Nephron (organoid): Measurements from ENCODE around the gene ZMIZ1.

Source experiments
- H3K27ac Mint-ChIP-seq, 3 experiments: 2 replicates each; pipeline ENCODE4 v1.8.0; 2020; ENCODE audit warnings: mixed read lengths in 3 of 3, mild to moderate bottlenecking in 2 of 3, moderate library complexity in 1 of 3
- H3K27me3 Mint-ChIP-seq: 2 replicates; pipeline ENCODE4 v1.8.0; 2021; ENCODE audit warnings: low read depth, mild to moderate bottlenecking, moderate library complexity, mixed read lengths
- H3K36me3 Mint-ChIP-seq: 2 replicates; pipeline ENCODE4 v1.8.0; 2020; ENCODE audit warnings: low read depth, mixed read lengths
- H3K4me1 Mint-ChIP-seq: 2 replicates; pipeline ENCODE4 v1.8.0; 2020; ENCODE audit warnings: mixed read lengths
- H3K4me3 Mint-ChIP-seq, 3 experiments: 2 replicates each; pipeline ENCODE4 v1.8.0; 2020; ENCODE audit warnings: mild to moderate bottlenecking in 3 of 3, mixed read lengths in 3 of 3, moderate library complexity in 2 of 3
- H3K9me3 Mint-ChIP-seq: 2 replicates; pipeline ENCODE4 v1.8.0; 2020; ENCODE audit warnings: mixed read lengths
- TF ChIP-seq, protein P1 (sequence below), 3 experiments: fragments of 200-600 bp; sonication (generic); IDR thresholded peaks; one replicate each; pipeline ENCODE4 v1.5.0; 2021; ENCODE audit warnings: antibody characterized with exemption in 3 of 3; ENCODE audit not compliant: unreplicated experiment in 3 of 3

Gene ZMIZ1

DNA sequence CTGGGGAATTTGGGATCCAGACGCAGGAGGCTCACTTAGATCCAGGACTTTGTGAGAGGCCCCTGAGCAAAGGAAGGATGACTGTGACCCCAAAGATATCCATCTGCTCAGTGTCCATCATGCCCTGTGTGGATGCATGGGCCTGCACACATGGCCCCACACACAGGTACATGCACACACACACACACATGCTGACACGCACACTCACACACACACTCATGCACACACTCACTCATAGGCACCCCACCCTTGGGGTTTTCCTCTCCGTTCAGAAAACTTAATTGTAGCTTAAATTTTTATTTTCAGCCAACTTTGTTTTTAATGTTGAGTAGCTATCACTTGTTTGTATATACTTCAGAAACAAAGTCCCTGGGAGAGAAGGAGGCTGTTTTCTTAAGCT is 184.9 kb downstream of the ZMIZ1 start:
- H3K4me1 Mint-ChIP-seq: peaks cover 17% of the 10 kb centered on the region
- TF ChIP-seq, protein P1, sequence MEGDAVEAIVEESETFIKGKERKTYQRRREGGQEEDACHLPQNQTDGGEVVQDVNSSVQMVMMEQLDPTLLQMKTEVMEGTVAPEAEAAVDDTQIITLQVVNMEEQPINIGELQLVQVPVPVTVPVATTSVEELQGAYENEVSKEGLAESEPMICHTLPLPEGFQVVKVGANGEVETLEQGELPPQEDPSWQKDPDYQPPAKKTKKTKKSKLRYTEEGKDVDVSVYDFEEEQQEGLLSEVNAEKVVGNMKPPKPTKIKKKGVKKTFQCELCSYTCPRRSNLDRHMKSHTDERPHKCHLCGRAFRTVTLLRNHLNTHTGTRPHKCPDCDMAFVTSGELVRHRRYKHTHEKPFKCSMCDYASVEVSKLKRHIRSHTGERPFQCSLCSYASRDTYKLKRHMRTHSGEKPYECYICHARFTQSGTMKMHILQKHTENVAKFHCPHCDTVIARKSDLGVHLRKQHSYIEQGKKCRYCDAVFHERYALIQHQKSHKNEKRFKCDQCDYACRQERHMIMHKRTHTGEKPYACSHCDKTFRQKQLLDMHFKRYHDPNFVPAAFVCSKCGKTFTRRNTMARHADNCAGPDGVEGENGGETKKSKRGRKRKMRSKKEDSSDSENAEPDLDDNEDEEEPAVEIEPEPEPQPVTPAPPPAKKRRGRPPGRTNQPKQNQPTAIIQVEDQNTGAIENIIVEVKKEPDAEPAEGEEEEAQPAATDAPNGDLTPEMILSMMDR (IDR thresholded peaks at IDR 0.05; ENCODE audit: unreplicated experiment in 3 of 3): no peak
- H3K27me3 Mint-ChIP-seq: peaks cover 4% of the 10 kb centered on the region
- no peaks in the 10 kb centered on the region for H3K9me3 Mint-ChIP-seq
- H3K4me3 Mint-ChIP-seq: no peak overlapping the region
- H3K36me3 Mint-ChIP-seq: peaks cover 20% of the 10 kb centered on the region
- H3K27ac Mint-ChIP-seq: peak overlapping the region in 1 of 3 experiments; percentile 16

DNA sequence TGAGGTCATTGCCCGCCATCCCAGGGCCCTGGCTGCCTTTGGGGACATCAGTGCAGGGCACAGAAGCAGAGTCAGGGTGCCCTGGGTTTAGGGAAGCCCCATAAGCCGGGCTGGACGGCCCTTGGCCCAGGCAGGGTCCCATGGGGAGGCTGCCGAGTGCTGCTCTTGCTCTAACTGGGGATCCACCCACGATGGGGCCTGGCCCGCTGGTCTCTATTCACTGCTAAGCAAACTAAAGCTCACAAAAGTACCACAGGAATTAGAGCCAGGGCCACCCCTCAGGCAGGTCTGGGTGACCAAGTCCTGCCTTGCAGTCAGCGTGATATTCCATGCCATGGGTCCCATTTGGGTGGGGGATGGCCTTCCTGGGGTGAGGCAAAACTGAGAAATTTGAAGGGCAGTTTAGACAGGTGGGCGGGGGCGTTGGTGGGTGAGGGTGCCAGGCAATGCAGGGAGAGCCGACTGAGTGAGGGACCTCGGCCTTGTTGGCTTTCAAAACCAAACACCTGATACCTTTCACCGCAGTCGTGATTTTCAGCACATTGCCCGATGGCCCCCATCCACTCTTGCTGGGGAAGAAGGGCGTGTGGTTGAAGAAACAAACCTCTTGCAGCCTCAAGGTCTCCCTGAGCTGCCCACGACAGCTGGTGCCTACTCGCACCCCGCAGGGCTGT is 185.7 kb downstream of the ZMIZ1 start:
- H3K4me3 Mint-ChIP-seq: no peak overlapping the region
- H3K9me3 Mint-ChIP-seq: no peaks in the 10 kb centered on the region
- H3K27me3 Mint-ChIP-seq: peaks cover 4% of the 10 kb centered on the region
- H3K4me1 Mint-ChIP-seq: peaks cover 24% of the 10 kb centered on the region
- no peak overlapping the region for H3K27ac Mint-ChIP-seq
- TF ChIP-seq, protein P1 (IDR thresholded peaks at IDR 0.05; ENCODE audit: unreplicated experiment in 3 of 3): no peak
- peaks cover 23% of the 10 kb centered on the region for H3K36me3 Mint-ChIP-seq

DNA sequence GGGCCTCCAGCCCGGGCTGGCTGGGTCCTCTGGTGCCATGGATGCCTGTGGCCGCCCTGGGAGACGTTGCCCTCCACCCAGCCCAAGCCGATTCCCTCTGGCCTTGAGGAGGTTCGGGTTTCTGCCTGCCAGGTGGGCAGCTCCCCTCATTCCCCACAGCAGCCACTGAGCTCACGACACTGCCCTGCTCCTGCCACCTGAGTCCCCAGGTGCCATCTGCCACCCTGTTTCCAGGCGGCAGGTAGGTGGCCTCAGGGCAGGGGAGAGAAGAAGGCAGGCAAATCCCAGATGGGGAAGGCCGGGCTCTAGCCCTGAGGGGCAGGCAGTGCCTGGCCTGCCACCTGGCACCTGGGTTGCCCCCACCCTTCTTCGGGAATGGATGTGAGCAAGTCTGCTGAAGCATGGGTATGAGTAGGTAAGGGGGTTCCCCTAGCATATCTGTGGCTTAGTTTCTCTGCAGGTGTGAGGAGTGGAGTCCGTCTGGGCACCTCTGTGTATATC is 186.3 kb downstream of the ZMIZ1 start:
- TF ChIP-seq, protein P1 (IDR thresholded peaks at IDR 0.05; ENCODE audit: unreplicated experiment in 3 of 3): no peak
- H3K4me1 Mint-ChIP-seq: peaks cover 30% of the 10 kb centered on the region
- no peak overlapping the region for H3K27ac Mint-ChIP-seq
- H3K9me3 Mint-ChIP-seq: no peaks in the 10 kb centered on the region
- peaks cover 24% of the 10 kb centered on the region for H3K36me3 Mint-ChIP-seq
- H3K4me3 Mint-ChIP-seq: no peak overlapping the region
- peaks cover 4% of the 10 kb centered on the region for H3K27me3 Mint-ChIP-seq

DNA sequence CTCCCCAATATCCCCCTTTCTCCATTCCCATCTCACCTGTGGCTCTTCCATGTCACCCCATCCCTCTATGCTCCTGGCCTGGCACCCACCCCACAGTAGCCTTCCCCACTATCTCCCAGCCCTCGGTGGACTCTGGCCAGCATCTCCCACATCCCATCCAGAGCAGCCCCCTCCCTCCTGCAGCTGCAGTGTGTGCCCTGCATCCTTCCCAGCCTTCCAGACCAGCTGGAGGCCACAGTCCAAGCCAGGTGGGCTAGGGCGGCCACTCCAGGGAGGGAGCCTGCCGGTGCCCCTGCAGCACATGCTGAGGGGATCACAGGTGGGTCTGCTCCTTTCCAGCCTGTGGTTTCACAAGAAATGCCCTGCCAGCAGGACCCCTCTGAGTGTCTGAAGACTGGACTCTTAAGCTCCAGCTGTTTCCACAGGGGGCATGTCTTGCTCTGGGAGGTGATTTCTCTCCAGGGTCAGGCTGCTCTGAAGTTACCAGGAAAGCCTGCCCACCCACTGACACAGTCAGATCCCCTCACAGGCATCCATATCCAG is 187.6 kb downstream of the ZMIZ1 start:
- TF ChIP-seq, protein P1 (IDR thresholded peaks at IDR 0.05; ENCODE audit: unreplicated experiment in 3 of 3): no peak
- H3K27ac Mint-ChIP-seq: no peak overlapping the region
- H3K36me3 Mint-ChIP-seq: peaks cover 24% of the 10 kb centered on the region
- no peak overlapping the region for H3K4me3 Mint-ChIP-seq
- H3K9me3 Mint-ChIP-seq: no peaks in the 10 kb centered on the region
- peaks cover 43% of the 10 kb centered on the region for H3K4me1 Mint-ChIP-seq
- H3K27me3 Mint-ChIP-seq: peaks cover 4% of the 10 kb centered on the region

DNA sequence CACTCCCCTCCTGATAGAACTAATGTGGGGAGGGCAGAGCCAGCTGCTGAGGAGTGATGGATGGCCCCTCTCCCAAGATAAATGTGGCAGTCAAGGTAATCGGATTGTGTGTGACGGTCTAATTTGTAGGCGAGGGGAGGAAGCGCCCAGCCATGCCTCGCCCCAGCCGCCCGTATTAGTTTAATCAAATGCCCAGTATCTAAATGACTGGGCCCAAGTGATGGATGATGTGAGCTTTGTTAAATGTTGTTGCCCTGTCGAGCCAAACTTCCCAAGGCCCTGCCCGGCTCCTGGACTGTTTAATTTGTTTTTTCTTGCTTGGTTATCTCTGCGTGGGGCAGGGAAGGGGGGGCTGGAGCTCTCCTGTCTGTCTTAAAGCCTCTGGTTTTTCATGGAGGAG is 190.1 kb downstream of the ZMIZ1 start:
- Mint-ChIP-seq H3K9me3 (no peaks in the 10 kb centered on the region), H3K36me3 (peaks cover 22% of the 10 kb centered on the region), H3K4me3 (no peak overlapping the region), H3K27ac (peak overlapping the region in 1 of 3 experiments; percentile 34), H3K27me3 (no peaks in the 10 kb centered on the region), H3K4me1 (peaks cover 53% of the 10 kb centered on the region)
- TF ChIP-seq, protein P1 (IDR thresholded peaks at IDR 0.05; ENCODE audit: unreplicated experiment in 3 of 3): no peak

DNA sequence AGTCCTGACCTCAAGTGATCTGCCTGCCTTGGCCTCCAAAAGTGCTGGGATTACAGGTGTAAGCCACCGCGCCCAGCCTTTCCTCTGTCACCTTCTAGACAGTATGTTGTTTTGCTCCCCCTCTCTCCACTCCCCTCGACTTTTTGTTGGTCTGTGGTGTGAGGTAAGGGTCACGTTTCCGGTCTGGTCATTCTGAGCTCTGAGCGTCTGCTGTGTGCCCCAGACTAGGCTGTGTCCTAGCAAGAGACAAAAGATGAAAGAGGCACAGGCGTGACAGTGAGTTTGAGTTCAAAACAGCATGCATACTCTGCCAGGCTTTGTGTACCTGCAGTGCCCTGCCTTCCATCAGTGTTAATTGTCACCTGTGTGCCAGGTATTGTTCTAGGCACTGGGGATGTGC is 191.1 kb downstream of the ZMIZ1 start:
- TF ChIP-seq, protein P1 (IDR thresholded peaks at IDR 0.05; ENCODE audit: unreplicated experiment in 3 of 3): no peak
- Mint-ChIP-seq H3K27ac (peak overlapping the region in 2 of 3 experiments; percentile 32 to 71), H3K27me3 (no peaks in the 10 kb centered on the region), H3K36me3 (peaks cover 22% of the 10 kb centered on the region), H3K4me1 (peaks cover 59% of the 10 kb centered on the region), H3K4me3 (no peak overlapping the region), H3K9me3 (no peaks in the 10 kb centered on the region)
